ENCODE measurements around the gene VASP. TPM values are rescaled to one million over a fixed set of nuclear protein-coding genes. Genes with fewer than 3 reads are reported as not detected.

Gene VASP
- total and polyA plus RNA-seq, 9 of the 15 experiments (the other 6 are each of a cell fraction or from before 2014, with no cell fraction given): 16.7 to 261 (median 112) TPM

DNA sequence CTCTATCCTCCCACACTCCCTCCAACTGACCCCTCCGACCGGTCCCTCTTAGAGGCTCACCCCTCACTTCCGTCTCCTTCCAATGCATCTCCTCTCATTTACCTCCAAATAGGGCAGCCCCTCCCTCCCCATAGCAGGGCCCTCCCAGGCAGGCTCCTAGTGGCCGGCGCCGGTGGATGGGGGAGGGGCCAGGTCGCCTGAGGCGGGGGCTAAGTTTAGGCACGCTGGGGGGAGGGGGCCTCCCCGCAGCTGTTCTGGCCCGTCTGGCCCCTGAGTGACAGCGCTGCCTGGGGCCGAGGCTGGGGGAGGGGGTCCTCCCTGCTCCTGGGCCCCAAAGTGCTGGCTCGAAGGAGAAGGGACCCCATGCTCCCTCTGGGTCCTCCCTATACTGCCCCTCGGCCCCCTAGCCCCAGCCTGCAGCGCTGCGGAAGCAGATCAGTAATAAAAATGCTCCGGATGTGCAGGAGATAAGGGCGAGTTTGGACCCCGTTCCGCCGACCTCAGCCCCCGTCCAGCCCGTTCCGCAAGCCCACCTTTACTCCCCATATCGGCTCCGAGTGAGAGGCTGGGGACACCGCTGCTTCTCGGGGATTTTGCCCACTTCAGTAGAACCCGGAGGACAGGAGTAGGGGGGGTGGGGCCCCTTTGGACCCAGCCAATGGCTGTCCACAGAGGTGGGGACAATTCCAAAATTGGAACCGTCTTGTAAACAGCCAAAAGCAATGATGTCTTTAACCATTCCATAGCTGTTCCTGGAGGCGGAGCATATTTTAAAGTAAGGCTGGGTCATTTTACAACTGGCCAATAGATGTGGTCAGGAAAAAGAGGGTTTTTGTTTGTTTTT, 14.4 kb upstream of the VASP start (continued):
- TF ChIP-seq NONO (IDR thresholded peaks at IDR 0.05; ENCODE audit: low read depth in 2 of 2, low read length in 1 of 2) (no peak), EP300 (IDR thresholded peaks at IDR 0.05; ENCODE audit: low read length) (no peak), GATA2 (CRISPR knock-in tag; IDR thresholded peaks at IDR 0.05) (peak; percentile 62), SIRT6 (IDR thresholded peaks at IDR 0.05; ENCODE audit: low read depth, low read length) (no peak), SAP30 (IDR thresholded peaks at IDR 0.05; ENCODE audit: borderline replicate concordance, insufficient read depth, low read depth, low read length, poor library complexity, severe bottlenecking) (peak; percentile 59), ZNF184 (CRISPR knock-in tag; IDR thresholded peaks at IDR 0.05) (no peak), PCBP1 (IDR thresholded peaks at IDR 0.05; ENCODE audit: low read depth, low read length, poor library complexity, severe bottlenecking) (no peak), CSDE1 (IDR thresholded peaks at IDR 0.05) (no peak), HMG20B (CRISPR knock-in tag; IDR thresholded peaks at IDR 0.05) (no peak), SAFB2 (IDR thresholded peaks at IDR 0.05; ENCODE audit: borderline replicate concordance, low read depth, low read length, severe bottlenecking) (no peak), POLR3G (IDR thresholded peaks at IDR 0.05; ENCODE audit: extremely low read depth, insufficient read length, insufficient replicate concordance) (no peak), KHSRP (IDR thresholded peaks at IDR 0.05) (no peak), ZNF384 (IDR thresholded peaks at IDR 0.05; ENCODE audit: low read depth, low read length) (no peak), ZZZ3 (IDR thresholded peaks at IDR 0.05) (no peak), ZSCAN29 (IDR thresholded peaks at IDR 0.05) (no peak), HDAC1 (IDR thresholded peaks at IDR 0.05) (peak in 1 of 2 experiments; percentile 60; a peak in 1 of 4 replicates), MED1 (CRISPR knock-in tag; IDR thresholded peaks at IDR 0.05; ENCODE audit: borderline replicate concordance) (no peak)
- TF ChIP-seq, protein P1, sequence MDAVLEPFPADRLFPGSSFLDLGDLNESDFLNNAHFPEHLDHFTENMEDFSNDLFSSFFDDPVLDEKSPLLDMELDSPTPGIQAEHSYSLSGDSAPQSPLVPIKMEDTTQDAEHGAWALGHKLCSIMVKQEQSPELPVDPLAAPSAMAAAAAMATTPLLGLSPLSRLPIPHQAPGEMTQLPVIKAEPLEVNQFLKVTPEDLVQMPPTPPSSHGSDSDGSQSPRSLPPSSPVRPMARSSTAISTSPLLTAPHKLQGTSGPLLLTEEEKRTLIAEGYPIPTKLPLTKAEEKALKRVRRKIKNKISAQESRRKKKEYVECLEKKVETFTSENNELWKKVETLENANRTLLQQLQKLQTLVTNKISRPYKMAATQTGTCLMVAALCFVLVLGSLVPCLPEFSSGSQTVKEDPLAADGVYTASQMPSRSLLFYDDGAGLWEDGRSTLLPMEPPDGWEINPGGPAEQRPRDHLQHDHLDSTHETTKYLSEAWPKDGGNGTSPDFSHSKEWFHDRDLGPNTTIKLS (IDR thresholded peaks at IDR 0.05; ENCODE audit: borderline replicate concordance, low read depth): peak; percentile 82; the same call in 1 of the 2 replicates
- TF ChIP-seq, protein P2, sequence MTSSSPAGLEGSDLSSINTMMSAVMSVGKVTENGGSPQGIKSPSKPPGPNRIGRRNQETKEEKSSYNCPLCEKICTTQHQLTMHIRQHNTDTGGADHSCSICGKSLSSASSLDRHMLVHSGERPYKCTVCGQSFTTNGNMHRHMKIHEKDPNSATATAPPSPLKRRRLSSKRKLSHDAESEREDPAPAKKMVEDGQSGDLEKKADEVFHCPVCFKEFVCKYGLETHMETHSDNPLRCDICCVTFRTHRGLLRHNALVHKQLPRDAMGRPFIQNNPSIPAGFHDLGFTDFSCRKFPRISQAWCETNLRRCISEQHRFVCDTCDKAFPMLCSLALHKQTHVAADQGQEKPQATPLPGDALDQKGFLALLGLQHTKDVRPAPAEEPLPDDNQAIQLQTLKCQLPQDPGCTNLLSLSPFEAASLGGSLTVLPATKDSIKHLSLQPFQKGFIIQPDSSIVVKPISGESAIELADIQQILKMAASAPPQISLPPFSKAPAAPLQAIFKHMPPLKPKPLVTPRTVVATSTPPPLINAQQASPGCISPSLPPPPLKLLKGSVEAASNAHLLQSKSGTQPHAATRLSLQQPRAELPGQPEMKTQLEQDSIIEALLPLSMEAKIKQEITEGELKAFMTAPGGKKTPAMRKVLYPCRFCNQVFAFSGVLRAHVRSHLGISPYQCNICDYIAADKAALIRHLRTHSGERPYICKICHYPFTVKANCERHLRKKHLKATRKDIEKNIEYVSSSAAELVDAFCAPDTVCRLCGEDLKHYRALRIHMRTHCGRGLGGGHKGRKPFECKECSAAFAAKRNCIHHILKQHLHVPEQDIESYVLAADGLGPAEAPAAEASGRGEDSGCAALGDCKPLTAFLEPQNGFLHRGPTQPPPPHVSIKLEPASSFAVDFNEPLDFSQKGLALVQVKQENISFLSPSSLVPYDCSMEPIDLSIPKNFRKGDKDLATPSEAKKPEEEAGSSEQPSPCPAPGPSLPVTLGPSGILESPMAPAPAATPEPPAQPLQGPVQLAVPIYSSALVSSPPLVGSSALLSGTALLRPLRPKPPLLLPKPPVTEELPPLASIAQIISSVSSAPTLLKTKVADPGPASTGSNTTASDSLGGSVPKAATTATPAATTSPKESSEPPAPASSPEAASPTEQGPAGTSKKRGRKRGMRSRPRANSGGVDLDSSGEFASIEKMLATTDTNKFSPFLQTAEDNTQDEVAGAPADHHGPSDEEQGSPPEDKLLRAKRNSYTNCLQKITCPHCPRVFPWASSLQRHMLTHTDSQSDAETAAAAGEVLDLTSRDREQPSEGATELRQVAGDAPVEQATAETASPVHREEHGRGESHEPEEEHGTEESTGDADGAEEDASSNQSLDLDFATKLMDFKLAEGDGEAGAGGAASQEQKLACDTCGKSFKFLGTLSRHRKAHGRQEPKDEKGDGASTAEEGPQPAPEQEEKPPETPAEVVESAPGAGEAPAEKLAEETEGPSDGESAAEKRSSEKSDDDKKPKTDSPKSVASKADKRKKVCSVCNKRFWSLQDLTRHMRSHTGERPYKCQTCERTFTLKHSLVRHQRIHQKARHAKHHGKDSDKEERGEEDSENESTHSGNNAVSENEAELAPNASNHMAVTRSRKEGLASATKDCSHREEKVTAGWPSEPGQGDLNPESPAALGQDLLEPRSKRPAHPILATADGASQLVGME (CRISPR knock-in tag; IDR thresholded peaks at IDR 0.05): no peak
- TF ChIP-seq, protein P3, sequence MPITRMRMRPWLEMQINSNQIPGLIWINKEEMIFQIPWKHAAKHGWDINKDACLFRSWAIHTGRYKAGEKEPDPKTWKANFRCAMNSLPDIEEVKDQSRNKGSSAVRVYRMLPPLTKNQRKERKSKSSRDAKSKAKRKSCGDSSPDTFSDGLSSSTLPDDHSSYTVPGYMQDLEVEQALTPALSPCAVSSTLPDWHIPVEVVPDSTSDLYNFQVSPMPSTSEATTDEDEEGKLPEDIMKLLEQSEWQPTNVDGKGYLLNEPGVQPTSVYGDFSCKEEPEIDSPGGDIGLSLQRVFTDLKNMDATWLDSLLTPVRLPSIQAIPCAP (CRISPR knock-in tag; IDR thresholded peaks at IDR 0.05; ENCODE audit: borderline replicate concordance): 0 out of 2 replicates have a peak, but pooled peaks have one; percentile 48

Measured in K562 (cell line).